Measurements from ENCODE around the gene CIDEB. TPM values are rescaled to one million over a fixed set of nuclear protein-coding genes. Genes with fewer than 3 reads are reported as not detected.

The CIDEB gene
- 0.12 to 0.21 TPM (median 0.18 TPM) in 4 of 5 replicates, not detected in the other for total RNA-seq (2022; extraction: Qiagen RNA extraction; ENCODE audit: low read depth)

GRCh38 chr14:24307575-24308341 lies at the start of gene CIDEB:
TSS of gene CIDEB (minus strand) at chr14:24307977. CDS start at chr14:24307858, 119 bp downstream.

GRCh38 chr14:24339284-24340151 lies 31.7 kb upstream of the CIDEB start, which contains the start of gene RIPK3:
TSS of gene RIPK3 (minus strand) at chr14:24339991. CDS start at chr14:24339826, 165 bp downstream.

GRCh38 chr14:24334431-24335291 lies 26.9 kb upstream of the CIDEB start, which contains the start of gene ADCY4:
TSS of gene ADCY4 (minus strand) at chr14:24335071. CDS start at chr14:24334652, 419 bp downstream.

GRCh38 chr14:24310646-24311604 lies 3.1 kb upstream of the CIDEB start, which contains the start of gene LTB4R:
TSS of gene LTB4R (plus strand) at chr14:24311502. CDS start at chr14:24315652, 4,150 bp downstream.

GRCh38 chr14:24309538-24310264 lies 1.9 kb upstream of the CIDEB start, which contains the start of gene LTB4R2:
TSS of gene LTB4R2 (plus strand) at chr14:24310140. CDS start at chr14:24310665, 525 bp downstream.

GRCh38 chr14:24299255-24300191 lies 8.3 kb downstream of the CIDEB start, which contains the start of the genes DHRS1 and NOP9:
TSS of gene DHRS1 (minus strand) at chr14:24299780. CDS start at chr14:24299106, 674 bp downstream.
TSS of gene NOP9 (plus strand) at chr14:24299850. CDS start at chr14:24299955, 105 bp downstream.

GRCh38 chr14:24271134-24271833 lies 36.5 kb downstream of the CIDEB start, which contains the start of gene RABGGTA:
TSS of gene RABGGTA (minus strand) at chr14:24271597. CDS start at chr14:24271115, 482 bp downstream.

GRCh38 chr14:24262821-24263733 lies 44.7 kb downstream of the CIDEB start, which contains the start of gene TGM1:
TSS of gene TGM1 (minus strand) at chr14:24263177. CDS start at chr14:24262352, 825 bp downstream.

Other genes starting within 250 kb of the CIDEB start
- not detected in 5 replicates for gene CPNE6, start 236.4 kb downstream of the CIDEB start, total RNA-seq (2022; extraction: Qiagen RNA extraction; ENCODE audit: low read depth)
- gene PCK2, start 213.7 kb downstream of the CIDEB start, total RNA-seq (2022; extraction: Qiagen RNA extraction; ENCODE audit: low read depth) = 13.5 to 21.1 TPM (median 19.2 TPM) in 5 replicates
- 19.4 to 22.4 TPM (median 21.7 TPM) in 5 replicates for gene DCAF11, start 193.2 kb downstream of the CIDEB start, total RNA-seq (2022; extraction: Qiagen RNA extraction; ENCODE audit: low read depth)
- 0.53 to 0.97 TPM (median 0.65 TPM) in 5 replicates for gene NRL, start 193.0 kb downstream of the CIDEB start, total RNA-seq (2022; extraction: Qiagen RNA extraction; ENCODE audit: low read depth)
- gene FITM1, start 177.3 kb downstream of the CIDEB start, total RNA-seq (2022; extraction: Qiagen RNA extraction; ENCODE audit: low read depth) = not detected in 5 replicates
- gene PSME1, start 171.8 kb downstream of the CIDEB start, total RNA-seq (2022; extraction: Qiagen RNA extraction; ENCODE audit: low read depth) = 149 to 185 TPM (median 165 TPM) in 5 replicates
- 37.8 to 64.0 TPM (median 62.7 TPM) in 5 replicates for gene EMC9, start 166.4 kb downstream of the CIDEB start, total RNA-seq (2022; extraction: Qiagen RNA extraction; ENCODE audit: low read depth)
- gene PSME2, start 161.4 kb downstream of the CIDEB start, total RNA-seq (2022; extraction: Qiagen RNA extraction; ENCODE audit: low read depth) = 149 to 205 TPM (median 163 TPM) in 5 replicates
- 14.7 to 35.4 TPM (median 31.7 TPM) in 5 replicates for gene RNF31, start 160.5 kb downstream of the CIDEB start, total RNA-seq (2022; extraction: Qiagen RNA extraction; ENCODE audit: low read depth)
- gene IRF9, start 146.7 kb downstream of the CIDEB start, total RNA-seq (2022; extraction: Qiagen RNA extraction; ENCODE audit: low read depth) = 15.5 to 24.9 TPM (median 19.7 TPM) in 5 replicates
- gene REC8, start 135.9 kb downstream of the CIDEB start, total RNA-seq (2022; extraction: Qiagen RNA extraction; ENCODE audit: low read depth) = 2.6 to 6.5 TPM (median 4.6 TPM) in 5 replicates
- gene IPO4, start 119.2 kb downstream of the CIDEB start, total RNA-seq (2022; extraction: Qiagen RNA extraction; ENCODE audit: low read depth) = 51.4 to 91.8 TPM (median 77.1 TPM) in 5 replicates
- 48.0 to 74.0 TPM (median 66.9 TPM) in 5 replicates for gene TM9SF1, start 112.5 kb downstream of the CIDEB start, total RNA-seq (2022; extraction: Qiagen RNA extraction; ENCODE audit: low read depth)
- not detected in 5 replicates for gene TSSK4, start 102.3 kb downstream of the CIDEB start, total RNA-seq (2022; extraction: Qiagen RNA extraction; ENCODE audit: low read depth)
- 76.7 to 107 TPM (median 84.4 TPM) in 5 replicates for gene CHMP4A, start 94.5 kb downstream of the CIDEB start, total RNA-seq (2022; extraction: Qiagen RNA extraction; ENCODE audit: low read depth)
- 22.6 to 33.8 TPM (median 29.9 TPM) in 5 replicates for gene MDP1, start 91.9 kb downstream of the CIDEB start, total RNA-seq (2022; extraction: Qiagen RNA extraction; ENCODE audit: low read depth)
- 456 to 538 TPM (median 471 TPM) in 5 replicates for gene NEDD8, start 75.6 kb downstream of the CIDEB start, total RNA-seq (2022; extraction: Qiagen RNA extraction; ENCODE audit: low read depth)
- gene GMPR2, start 75.0 kb downstream of the CIDEB start, total RNA-seq (2022; extraction: Qiagen RNA extraction; ENCODE audit: low read depth) = 53.6 to 67.0 TPM (median 57.2 TPM) in 5 replicates
- gene TINF2, start 65.4 kb downstream of the CIDEB start, total RNA-seq (2022; extraction: Qiagen RNA extraction; ENCODE audit: low read depth) = 31.9 to 41.7 TPM (median 36.3 TPM) in 5 replicates
- gene TGM1, start 44.8 kb downstream of the CIDEB start, total RNA-seq (2022; extraction: Qiagen RNA extraction; ENCODE audit: low read depth) = 0.72 to 1.3 TPM (median 0.74 TPM) in 5 replicates
- gene RABGGTA, start 36.4 kb downstream of the CIDEB start, total RNA-seq (2022; extraction: Qiagen RNA extraction; ENCODE audit: low read depth) = 13.7 to 19.6 TPM (median 18.4 TPM) in 5 replicates
- gene DHRS1, start 8.2 kb downstream of the CIDEB start, total RNA-seq (2022; extraction: Qiagen RNA extraction; ENCODE audit: low read depth) = 9.5 to 15.2 TPM (median 13.7 TPM) in 5 replicates
- 11.6 to 19.3 TPM (median 18.7 TPM) in 5 replicates for gene NOP9, start 8.1 kb downstream of the CIDEB start, total RNA-seq (2022; extraction: Qiagen RNA extraction; ENCODE audit: low read depth)
- gene LTB4R2, start 2.2 kb upstream of the CIDEB start, total RNA-seq (2022; extraction: Qiagen RNA extraction; ENCODE audit: low read depth) = 2.0 to 6.3 TPM (median 5.6 TPM) in 5 replicates
- 3.2 to 6.8 TPM (median 5.9 TPM) in 5 replicates for gene LTB4R, start 3.5 kb upstream of the CIDEB start, total RNA-seq (2022; extraction: Qiagen RNA extraction; ENCODE audit: low read depth)
- gene ADCY4, start 27.1 kb upstream of the CIDEB start, total RNA-seq (2022; extraction: Qiagen RNA extraction; ENCODE audit: low read depth) = 0.21 TPM in 1 of 5 replicates, not detected in the others
- not detected in 5 replicates for gene RIPK3, start 32.0 kb upstream of the CIDEB start, total RNA-seq (2022; extraction: Qiagen RNA extraction; ENCODE audit: low read depth)
- gene NFATC4, start 60.2 kb upstream of the CIDEB start, total RNA-seq (2022; extraction: Qiagen RNA extraction; ENCODE audit: low read depth) = 0.15 to 0.36 TPM (median 0.25 TPM) in 4 of 5 replicates, not detected in the other
- 0.25 to 0.57 TPM (median 0.27 TPM) in 5 replicates for gene NYNRIN, start 91.0 kb upstream of the CIDEB start, total RNA-seq (2022; extraction: Qiagen RNA extraction; ENCODE audit: low read depth)
- 0.59 to 2.1 TPM (median 1.1 TPM) in 5 replicates for gene CBLN3, start 121.7 kb upstream of the CIDEB start, total RNA-seq (2022; extraction: Qiagen RNA extraction; ENCODE audit: low read depth)
- 19.8 to 31.7 TPM (median 27.3 TPM) in 5 replicates for gene KHNYN, start 122.0 kb upstream of the CIDEB start, total RNA-seq (2022; extraction: Qiagen RNA extraction; ENCODE audit: low read depth)
- 33.1 to 53.2 TPM (median 49.6 TPM) in 5 replicates for gene SDR39U1, start 134.8 kb upstream of the CIDEB start, total RNA-seq (2022; extraction: Qiagen RNA extraction; ENCODE audit: low read depth)
- not detected in 5 replicates for gene CMA1, start 200.3 kb upstream of the CIDEB start, total RNA-seq (2022; extraction: Qiagen RNA extraction; ENCODE audit: low read depth)